GM06990 (cell line): Measurements from ENCODE around the gene MAGI1.

Experiments used
- DNase-seq: peaks from one replicate; pipeline ENCODE4 v3.0.0-alpha.2; 2011; ENCODE audit not compliant: insufficient read length; ENCODE audit errors: extremely low read depth
- H3K27me3 ChIP-seq: replicated peaks from 2 replicates; pipeline ENCODE4 v1.6.0; 2011; ENCODE audit warnings: low read length; ENCODE audit not compliant: control insufficient read depth, insufficient read depth
- H3K36me3 ChIP-seq: 2 replicates; pipeline ENCODE4 v1.5.1; 2011; ENCODE audit warnings: low read length; ENCODE audit not compliant: control insufficient read depth, insufficient read depth
- H3K4me3 ChIP-seq: replicated peaks from 2 replicates; pipeline ENCODE4 v1.5.1; 2011; ENCODE audit warnings: low read depth, mild to moderate bottlenecking, control low read depth, low read length
- TF ChIP-seq, protein P1 (sequence below): IDR thresholded peaks from 2 replicates; pipeline ENCODE4 v1.5.1; 2011; ENCODE audit warnings: low read length, control low read depth, mild to moderate bottlenecking, inconsistent platforms; ENCODE audit not compliant: insufficient read depth, poor library complexity, severe bottlenecking

MAGI1 gene

DNA sequence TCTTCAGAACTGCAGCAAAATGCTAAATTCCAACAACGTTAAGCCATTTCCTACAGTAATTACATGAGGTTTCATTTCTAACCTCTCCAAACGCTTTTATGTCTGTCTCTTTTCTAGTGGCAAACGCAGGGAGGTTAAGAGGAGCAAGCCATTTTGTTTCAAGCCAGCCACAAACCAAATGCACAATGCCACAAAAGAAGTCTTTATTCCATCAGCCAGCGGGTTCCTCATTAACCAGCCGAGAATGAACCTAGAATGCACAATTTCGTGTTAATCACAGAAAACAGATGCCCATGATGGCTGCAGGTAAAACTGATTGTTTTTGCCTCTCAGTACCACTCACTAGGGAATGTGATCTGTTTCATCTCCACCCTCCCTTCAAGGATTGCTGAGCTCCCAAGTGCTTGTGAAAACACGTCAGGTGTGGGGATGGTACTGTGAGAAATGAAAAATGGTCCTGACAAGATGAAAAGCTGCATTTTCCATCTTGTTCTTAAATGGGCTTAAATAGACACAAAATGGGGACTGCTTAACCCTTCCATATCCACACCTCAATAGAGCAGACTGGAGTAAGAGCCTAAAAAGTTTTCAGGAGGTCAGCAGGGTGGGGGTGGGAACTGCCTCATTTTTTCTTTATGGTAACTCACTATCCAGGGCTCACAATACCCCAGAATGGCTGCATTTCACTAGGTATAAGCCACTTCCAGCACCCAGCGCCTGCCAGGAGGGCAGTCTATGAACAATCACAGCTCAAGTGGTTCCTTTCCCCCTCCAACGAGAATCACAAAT lies 277.1 kb downstream of the MAGI1 start:
- H3K4me3 ChIP-seq: no peak overlapping the region
- H3K36me3 ChIP-seq: no peaks in the 10 kb centered on the region
- no peak for DNase-seq
- TF ChIP-seq, protein P1, sequence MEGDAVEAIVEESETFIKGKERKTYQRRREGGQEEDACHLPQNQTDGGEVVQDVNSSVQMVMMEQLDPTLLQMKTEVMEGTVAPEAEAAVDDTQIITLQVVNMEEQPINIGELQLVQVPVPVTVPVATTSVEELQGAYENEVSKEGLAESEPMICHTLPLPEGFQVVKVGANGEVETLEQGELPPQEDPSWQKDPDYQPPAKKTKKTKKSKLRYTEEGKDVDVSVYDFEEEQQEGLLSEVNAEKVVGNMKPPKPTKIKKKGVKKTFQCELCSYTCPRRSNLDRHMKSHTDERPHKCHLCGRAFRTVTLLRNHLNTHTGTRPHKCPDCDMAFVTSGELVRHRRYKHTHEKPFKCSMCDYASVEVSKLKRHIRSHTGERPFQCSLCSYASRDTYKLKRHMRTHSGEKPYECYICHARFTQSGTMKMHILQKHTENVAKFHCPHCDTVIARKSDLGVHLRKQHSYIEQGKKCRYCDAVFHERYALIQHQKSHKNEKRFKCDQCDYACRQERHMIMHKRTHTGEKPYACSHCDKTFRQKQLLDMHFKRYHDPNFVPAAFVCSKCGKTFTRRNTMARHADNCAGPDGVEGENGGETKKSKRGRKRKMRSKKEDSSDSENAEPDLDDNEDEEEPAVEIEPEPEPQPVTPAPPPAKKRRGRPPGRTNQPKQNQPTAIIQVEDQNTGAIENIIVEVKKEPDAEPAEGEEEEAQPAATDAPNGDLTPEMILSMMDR: no peak
- 0 out of 2 replicates have a peak, but pooled peaks cover 1% of the 10 kb centered on the region for H3K27me3 ChIP-seq

DNA sequence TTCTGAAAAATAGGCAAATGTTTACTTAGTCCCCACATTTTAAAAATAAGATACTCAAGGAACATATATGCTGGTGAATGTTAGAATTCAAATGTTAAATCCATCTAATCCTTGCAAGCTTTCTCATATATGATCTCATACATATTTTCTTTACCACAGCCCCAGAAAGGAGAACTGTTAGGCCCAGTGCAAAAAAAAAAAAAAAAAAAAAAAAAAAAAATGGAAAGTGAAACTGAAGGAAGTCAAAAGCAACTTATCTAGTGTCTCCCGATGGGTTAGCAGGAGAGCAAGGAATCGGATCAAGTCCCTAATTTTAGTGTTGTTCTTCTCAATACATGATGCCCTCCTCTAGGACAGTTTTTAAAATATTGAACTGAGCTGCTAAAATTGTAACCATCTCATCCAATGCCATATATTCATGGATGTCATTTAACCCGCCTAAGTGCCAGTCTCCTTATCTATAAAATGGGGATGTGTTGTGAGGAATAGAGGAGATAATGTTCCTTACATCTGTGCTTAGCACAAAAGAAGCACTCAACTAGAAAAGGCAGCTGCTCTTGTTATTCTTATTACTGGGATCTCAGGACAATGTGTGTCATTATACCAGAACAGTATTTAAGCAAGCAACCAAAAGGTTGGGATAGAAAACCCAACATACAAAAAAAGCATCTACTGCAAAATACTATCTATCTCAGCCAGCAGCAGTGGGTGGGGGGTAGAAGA lies 279.7 kb downstream of the MAGI1 start:
- H3K4me3 ChIP-seq: no peak overlapping the region
- H3K27me3 ChIP-seq: 0 out of 2 replicates have a peak, but pooled peaks cover 1% of the 10 kb centered on the region
- TF ChIP-seq, protein P1: no peak
- DNase-seq: peak; percentile 15
- H3K36me3 ChIP-seq: no peaks in the 10 kb centered on the region

DNA sequence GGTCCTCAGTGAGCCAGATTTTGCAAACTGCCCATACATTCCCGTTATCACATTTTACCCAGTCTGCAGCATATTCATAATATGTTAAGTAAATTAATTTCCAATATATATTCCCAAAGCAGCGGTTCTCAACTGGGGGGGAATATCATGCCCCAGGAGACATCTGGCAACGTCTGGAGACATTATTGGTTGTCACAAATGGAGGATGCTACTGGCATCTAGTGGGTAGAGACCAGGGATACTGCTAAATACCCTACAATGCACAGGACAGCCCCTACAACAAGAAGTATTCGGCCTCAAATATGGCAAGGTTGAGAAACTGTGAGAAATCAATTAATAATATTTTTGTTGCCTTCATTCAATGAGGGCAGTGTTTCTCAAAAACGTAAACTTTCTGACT lies 280.3 kb downstream of the MAGI1 start:
- no peak for DNase-seq
- TF ChIP-seq, protein P1: no peak
- Histone ChIP-seq H3K36me3 (no peaks in the 10 kb centered on the region), H3K4me3 (no peak overlapping the region), H3K27me3 (0 out of 2 replicates have a peak, but pooled peaks cover 1% of the 10 kb centered on the region)

DNA sequence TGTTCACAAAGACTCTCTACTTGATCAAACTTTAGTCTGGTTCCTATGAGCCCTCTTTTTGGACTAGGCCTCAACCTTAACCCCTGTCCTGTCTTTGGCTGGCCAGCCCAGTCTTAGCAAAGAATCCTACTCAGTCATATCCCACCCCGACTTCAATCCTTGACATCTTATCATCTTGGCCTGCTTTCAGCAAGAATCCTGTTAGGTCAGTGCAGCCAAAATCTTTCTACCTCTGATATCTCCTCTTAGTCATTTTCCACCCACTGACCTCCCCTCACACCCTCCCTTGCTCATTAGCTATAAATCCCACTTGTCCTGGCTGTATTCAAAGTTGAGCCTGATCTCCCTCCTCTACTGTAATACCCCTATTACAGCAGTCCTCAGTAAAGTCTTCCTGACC lies 286.1 kb downstream of the MAGI1 start:
- Histone ChIP-seq H3K36me3 (no peaks in the 10 kb centered on the region), H3K27me3 (no peaks in the 10 kb centered on the region), H3K4me3 (no peak overlapping the region)
- no peak for DNase-seq
- TF ChIP-seq, protein P1: no peak

DNA sequence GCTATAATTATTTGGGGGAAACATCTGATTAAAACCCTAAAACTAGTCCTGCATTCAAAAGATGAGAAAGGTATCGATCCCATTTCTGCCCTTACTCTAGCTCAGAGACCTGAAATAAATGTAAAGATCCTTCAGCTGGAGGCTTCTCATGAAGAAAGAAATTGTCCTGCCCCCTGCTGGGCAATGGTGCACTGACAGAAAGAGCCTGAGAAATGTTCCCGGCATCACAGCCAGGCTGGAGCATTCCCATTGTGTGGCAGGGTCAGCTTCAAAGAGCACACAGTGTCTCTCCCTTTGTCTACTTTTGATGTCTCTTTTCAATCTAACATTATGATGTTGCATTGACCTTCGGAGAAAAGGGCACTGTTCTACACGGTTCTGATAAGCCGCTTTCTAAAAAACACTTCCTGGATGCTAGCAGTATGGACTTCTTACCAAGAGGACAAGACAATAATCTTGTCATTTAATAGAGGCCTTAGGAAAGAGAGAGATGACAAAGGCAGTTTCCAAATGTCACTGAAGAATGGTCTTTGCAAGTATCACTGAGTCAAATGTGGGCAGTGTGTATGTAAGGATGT lies 287.5 kb downstream of the MAGI1 start:
- Histone ChIP-seq H3K27me3 (no peaks in the 10 kb centered on the region), H3K36me3 (no peaks in the 10 kb centered on the region), H3K4me3 (no peak overlapping the region)
- no peak for DNase-seq
- TF ChIP-seq, protein P1: peak; percentile 67
